Activated CD4-positive, alpha-beta T cell treated with anti-CD3 and anti-CD28 coated beads for 36 hours (primary cell): ENCODE data around the gene HCAR1. TPM values are rescaled to one million over a fixed set of nuclear protein-coding genes. Genes with fewer than 3 reads are reported as not detected.
A peak's percentile ranks its signal among the peaks of the same experiment; 100 is the strongest.
"Not testable (repeated sequence)": the region's sequence is repeated elsewhere in the genome, so short reads cannot be mapped to it uniquely, and the experiment has no call there.

Experiments used
- ATAC-seq: fragments of 200-7000 bp; cut with Tn5 transposase; one replicate; pipeline ENCODE4 v1.10.0; 2021; ENCODE audit warnings: mild to moderate bottlenecking, moderate library complexity
- CTCF ChIA-PET: fragments of 350-600 bp; sonication (Branson Sonifier 250); formaldehyde crosslinking; loops from one replicate; lab custom pipeline; 2021; ENCODE audit warnings: antibody characterized with exemption; lab: Charles Lee
- POLR2A ChIA-PET: fragments of 350-600 bp; sonication (Branson Sonifier 250); formaldehyde crosslinking; loops from one replicate; lab custom pipeline; 2021; ENCODE audit warnings: antibody characterized with exemption, inconsistent platforms; lab: Charles Lee
- DNase-seq: peaks from one replicate; pipeline ENCODE4 v3.0.0-alpha.2; 2020
- H3K27ac Mint-ChIP-seq: one replicate; pipeline ENCODE4 v1.8.0; 2021; ENCODE audit warnings: mixed read lengths
- H3K27me3 Mint-ChIP-seq: one replicate; pipeline ENCODE4 v1.8.0; 2021; ENCODE audit warnings: mixed read lengths
- H3K36me3 Mint-ChIP-seq: one replicate; pipeline ENCODE4 v1.8.0; 2021; ENCODE audit warnings: low read depth, mixed read lengths
- H3K4me1 Mint-ChIP-seq: one replicate; pipeline ENCODE4 v1.8.0; 2021; ENCODE audit warnings: mixed read lengths
- H3K4me3 Mint-ChIP-seq: one replicate; pipeline ENCODE4 v1.8.0; 2021; ENCODE audit warnings: mild to moderate bottlenecking, moderate library complexity, mixed read lengths
- H3K9me3 Mint-ChIP-seq: one replicate; pipeline ENCODE4 v1.8.0; 2021; ENCODE audit warnings: low read depth, mixed read lengths
- intact Hi-C, 2 experiments: fragments of 100-400 bp; cut with DNase I in 1 of 2; cut with micrococcal nuclease in 1 of 2; formaldehyde crosslinking; loops; one replicate each; pipeline versions ENCODE4 v1.14.2 to v1.15.1; 2022 to 2024; cut with DNase I, micrococcal nuclease
- total RNA-seq, 2 experiments: library from RNA; stranded (reverse); gene quantifications; one replicate each; pipeline ENCODE4 v1.2.3, GENCODE V29; 2021

Gene HCAR1, protein sequence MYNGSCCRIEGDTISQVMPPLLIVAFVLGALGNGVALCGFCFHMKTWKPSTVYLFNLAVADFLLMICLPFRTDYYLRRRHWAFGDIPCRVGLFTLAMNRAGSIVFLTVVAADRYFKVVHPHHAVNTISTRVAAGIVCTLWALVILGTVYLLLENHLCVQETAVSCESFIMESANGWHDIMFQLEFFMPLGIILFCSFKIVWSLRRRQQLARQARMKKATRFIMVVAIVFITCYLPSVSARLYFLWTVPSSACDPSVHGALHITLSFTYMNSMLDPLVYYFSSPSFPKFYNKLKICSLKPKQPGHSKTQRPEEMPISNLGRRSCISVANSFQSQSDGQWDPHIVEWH
- under 1 TPM; 0.39 to 0.67 TPM for total RNA-seq

- intact Hi-C loops: loop anchor here in 1 of 2 experiments (5.0 kb wide), 1 partner anchor 318 kb away; no protein-coding TSS in a partner anchor
- H3K4me1 Mint-ChIP-seq: peaks cover 76% of the 10 kb centered on the region
- DNase-seq: peak; percentile 85
Measured at GRCh38 chr12:122730215-122731014, at the start of gene HCAR1. Gene HCAR1 (minus strand): TSS chr12:122730844. CDS start chr12:122730339, 505 bp downstream.

DNA sequence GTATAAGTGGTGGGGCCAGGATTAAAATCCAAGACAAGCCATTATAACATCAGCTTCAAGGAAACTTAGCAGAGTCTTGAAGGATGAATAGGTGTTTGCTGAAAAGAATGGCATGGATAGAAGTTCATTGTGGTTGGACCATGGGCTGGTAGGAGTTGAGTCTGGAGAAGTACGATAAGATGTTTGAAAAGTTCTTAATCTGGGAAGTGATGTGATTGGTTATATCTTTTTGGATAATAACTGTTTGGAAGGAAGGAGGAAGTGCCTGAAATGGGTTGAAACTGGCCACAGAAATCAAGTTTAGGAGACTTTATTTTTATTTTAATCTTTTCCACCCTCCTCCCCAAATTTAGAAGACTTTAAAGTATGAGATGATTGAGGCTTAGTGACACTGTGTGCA is 26.9 kb upstream of the HCAR1 start:
- intact Hi-C loops: loop anchor here in 1 of 2 experiments (10.0 kb wide), 1 partner anchor 363 kb away; no protein-coding TSS in a partner anchor
- ChIA-PET POLR2A (no interaction called here), CTCF (interaction anchor here (0.6 to 0.7 kb wide), 3 partner anchors 120 to 480 kb away, joined by 3 to 4 read pairs (median 3); no protein-coding TSS in a partner anchor)
- Mint-ChIP-seq H3K27ac (peak overlapping the region; percentile 23), H3K4me3 (no peak overlapping the region), H3K4me1 (peaks cover 40% of the 10 kb centered on the region), H3K9me3 (no peaks in the 10 kb centered on the region), H3K27me3 (no peaks in the 10 kb centered on the region), H3K36me3 (peaks cover 64% of the 10 kb centered on the region)
- ATAC-seq (no peak), DNase-seq (no peak)

More at GRCh38 chr12:122730215-122731014, at the start of gene HCAR1:
- peak within 1 kb of the TSS; percentile 60 for H3K4me3 Mint-ChIP-seq
- POLR2A ChIA-PET: no interaction called here
- ATAC-seq: peak; percentile 75
- H3K27ac Mint-ChIP-seq: peak within 1 kb of the TSS; percentile 73
- CTCF ChIA-PET: interaction anchor here (0.5 kb wide), 1 partner anchor 40 kb away, joined by 3 read pairs; no protein-coding TSS in a partner anchor
- H3K9me3 Mint-ChIP-seq: no peaks in the 10 kb centered on the region
- H3K36me3 Mint-ChIP-seq: no peaks in the 10 kb centered on the region
- H3K27me3 Mint-ChIP-seq: no peaks in the 10 kb centered on the region

- DNase-seq: no peak
- Mint-ChIP-seq H3K27me3 (no peaks in the 10 kb centered on the region), H3K4me1 (peaks cover 55% of the 10 kb centered on the region), H3K27ac (peak overlapping the region; percentile 29), H3K36me3 (peaks cover 57% of the 10 kb centered on the region), H3K9me3 (no peaks in the 10 kb centered on the region), H3K4me3 (no peak overlapping the region)
- intact Hi-C loops: loop anchor here (5.0 to 10.0 kb wide), 2 partner anchors 332 to 360 kb away; partner anchors contain the start of gene CLIP1 (in 1 of the 2)
- POLR2A ChIA-PET: no interaction called here
- no peak for ATAC-seq
- CTCF ChIA-PET: no interaction called here
Measured at GRCh38 chr12:122754790-122755189, 24.1 kb upstream of the HCAR1 start.

GRCh38 chr12:122753319-122753650 is 22.6 kb upstream of the HCAR1 start:
- Mint-ChIP-seq H3K27ac (peak overlapping the region; percentile 96), H3K36me3 (peaks cover 49% of the 10 kb centered on the region), H3K27me3 (no peaks in the 10 kb centered on the region), H3K4me1 (peaks cover 55% of the 10 kb centered on the region), H3K4me3 (peak overlapping the region; percentile 92), H3K9me3 (no peaks in the 10 kb centered on the region)
- DNase-seq (no peak), ATAC-seq (no peak)
- intact Hi-C loops: loop anchor here (1.0 to 10.0 kb wide), 5 partner anchors 21 to 486 kb away; partner anchors contain the start of genes CCDC62 (in 1 of the 2), CLIP1 (in 1 of the 2) and VPS33A (in 1 of the 2)
- CTCF ChIA-PET: interaction anchor here (0.6 to 1.0 kb wide), 6 partner anchors 9 to 964 kb away, joined by 3 to 5 read pairs (median 3); no protein-coding TSS in a partner anchor
- POLR2A ChIA-PET: no interaction called here

GRCh38 chr12:122752464-122753318 is 22.0 kb upstream of the HCAR1 start, which contains the start of gene DENR:
Gene DENR (plus strand): TSS chr12:122752824. CDS start chr12:122753702, 878 bp downstream.
- intact Hi-C loops: loop anchor here (1.0 to 10.0 kb wide), 15 partner anchors 19 to 613 kb away; partner anchors contain the start of genes KNTC1 (in 2 of the 2), CCDC62 (in 1 of the 2), CLIP1 (in 1 of the 2) and DIABLO (in 1 of the 2)
- ATAC-seq (peak; percentile 95), DNase-seq (peak; percentile 100)
- POLR2A ChIA-PET: interaction anchor here (1.0 kb wide), 1 partner anchor 19 kb away, joined by 5 read pairs; no protein-coding TSS in a partner anchor
- Mint-ChIP-seq H3K36me3 (peaks cover 43% of the 10 kb centered on the region), H3K4me3 (peak within 1 kb of the TSS; percentile 92), H3K4me1 (peaks cover 53% of the 10 kb centered on the region), H3K27me3 (no peaks in the 10 kb centered on the region), H3K9me3 (no peaks in the 10 kb centered on the region), H3K27ac (peak within 1 kb of the TSS; percentile 96)
- CTCF ChIA-PET: interaction anchor here (0.6 to 1.2 kb wide), 9 partner anchors 9 to 399 kb away, joined by 3 to 5 read pairs (median 3); no protein-coding TSS in a partner anchor

- ATAC-seq, H3K27me3 Mint-ChIP-seq, H3K9me3 Mint-ChIP-seq, POLR2A ChIA-PET, CTCF ChIA-PET, DNase-seq: not testable (repeated sequence)
- intact Hi-C loops: loop anchor here (5.0 to 10.0 kb wide), 2 partner anchors 329 to 356 kb away; partner anchors contain the start of gene CLIP1 (in 1 of the 2)
- Mint-ChIP-seq H3K36me3 (peaks cover 26% of the 10 kb centered on the region), H3K4me1 (peaks cover 42% of the 10 kb centered on the region), H3K27ac (peak overlapping the region; percentile 11), H3K4me3 (peak overlapping the region; percentile 92)
Measured at GRCh38 chr12:122750781-122751515, 20.3 kb upstream of the HCAR1 start.

GRCh38 chr12:122749569-122750332 is 19.1 kb upstream of the HCAR1 start:
- Mint-ChIP-seq H3K4me1 (peaks cover 34% of the 10 kb centered on the region), H3K4me3 (no peak overlapping the region), H3K9me3 (no peaks in the 10 kb centered on the region), H3K36me3 (peaks cover 18% of the 10 kb centered on the region), H3K27ac (no peak overlapping the region), H3K27me3 (no peaks in the 10 kb centered on the region)
- intact Hi-C loops: loop anchor here (5.0 to 10.0 kb wide), 2 partner anchors 327 to 355 kb away; partner anchors contain the start of gene CLIP1 (in 1 of the 2)
- ChIA-PET CTCF (no interaction called here), POLR2A (no interaction called here)
- DNase-seq (no peak), ATAC-seq (no peak)

- H3K27ac Mint-ChIP-seq: no peak overlapping the region
- no peak for ATAC-seq
- POLR2A ChIA-PET: no interaction called here
- peaks cover 20% of the 10 kb centered on the region for H3K4me1 Mint-ChIP-seq
- H3K27me3 Mint-ChIP-seq: no peaks in the 10 kb centered on the region
- no peak overlapping the region for H3K4me3 Mint-ChIP-seq
- CTCF ChIA-PET: no interaction called here
- no peaks in the 10 kb centered on the region for H3K9me3 Mint-ChIP-seq
- DNase-seq: no peak
- no peaks in the 10 kb centered on the region for H3K36me3 Mint-ChIP-seq
- intact Hi-C loops: no loop called here
Measured at GRCh38 chr12:122747224-122748135, 16.8 kb upstream of the HCAR1 start.
